CD4-positive, alpha-beta T cell (primary cell): ENCODE data around the gene CD226. TPM values are rescaled to one million over a fixed set of nuclear protein-coding genes. Genes with fewer than 3 reads are reported as not detected.
"Not testable (repeated sequence)": the region's sequence is repeated elsewhere in the genome, so short reads cannot be mapped to it uniquely, and the experiment has no call there.

Experiments used
- ATAC-seq: fragments of 200-7000 bp; cut with Tn5 transposase; one replicate; pipeline ENCODE4 v1.10.0; 2022; ENCODE audit warnings: mild to moderate bottlenecking; ENCODE audit not compliant: poor library complexity
- CTCF ChIA-PET: fragments of 350-600 bp; sonication (Branson Sonifier 250); formaldehyde crosslinking; loops from one replicate; lab custom pipeline; 2021; ENCODE audit warnings: antibody characterized with exemption, inconsistent platforms; lab: Charles Lee
- POLR2A ChIA-PET: fragments of 350-600 bp; sonication (Branson Sonifier 250); formaldehyde crosslinking; loops from one replicate; lab custom pipeline; 2021; ENCODE audit warnings: antibody characterized with exemption, inconsistent platforms; lab: Charles Lee
- DNase-seq, 14 experiments: peaks; one replicate each; pipeline ENCODE4 v3.0.0-alpha.2; 2013 to 2020; ENCODE audit warnings: mixed read lengths in 2 of 14
- H3K27ac ChIP-seq, 2 donors: one replicate each; pipeline versions ENCODE4 v1.5.1 to v1.7.0; 2013; ENCODE audit warnings: low read length in 2 of 2, low read depth in 1 of 2, mild to moderate bottlenecking in 1 of 2
- H3K27me3 ChIP-seq, 2 experiments: 1 replicate in 1 of 2; 2 replicates in 1 of 2; pipeline versions ENCODE4 v1.6.1 to v1.7.0; 2013; ENCODE audit warnings: low read length in 2 of 2, control low read depth in 1 of 2, mild to moderate bottlenecking in 1 of 2, moderate library complexity in 1 of 2; ENCODE audit not compliant: insufficient read depth in 2 of 2, control insufficient read depth in 1 of 2
- H3K36me3 ChIP-seq: one replicate; pipeline ENCODE4 v1.6.1; 2013; ENCODE audit warnings: low read length, control low read depth; ENCODE audit not compliant: insufficient read depth
- H3K4me1 ChIP-seq: one replicate; pipeline ENCODE4 v1.6.1; 2013; ENCODE audit warnings: low read length, control low read depth; ENCODE audit not compliant: insufficient read depth
- H3K4me3 ChIP-seq: one replicate; pipeline ENCODE4 v1.5.1; 2013; ENCODE audit warnings: mild to moderate bottlenecking, low read length, moderate library complexity
- H3K9me3 ChIP-seq, 2 experiments: 1 replicate in 1 of 2; 2 replicates in 1 of 2; pipeline versions ENCODE4 v1.6.1 to v1.7.0; 2013; ENCODE audit warnings: low read length in 2 of 2, mild to moderate bottlenecking in 2 of 2, control low read depth in 1 of 2, moderate library complexity in 1 of 2; ENCODE audit not compliant: control insufficient read depth in 1 of 2, insufficient read depth in 1 of 2
- H3K27ac Mint-ChIP-seq: one replicate; pipeline ENCODE4 v1.8.0; 2020; ENCODE audit warnings: mixed read lengths
- H3K27me3 Mint-ChIP-seq: one replicate; pipeline ENCODE4 v1.8.0; 2021; ENCODE audit warnings: mixed read lengths
- H3K36me3 Mint-ChIP-seq: one replicate; pipeline ENCODE4 v1.8.0; 2021; ENCODE audit warnings: low read depth, mixed read lengths
- H3K4me1 Mint-ChIP-seq: one replicate; pipeline ENCODE4 v1.8.0; 2021; ENCODE audit warnings: low read depth, mixed read lengths
- H3K4me3 Mint-ChIP-seq: one replicate; pipeline ENCODE4 v1.8.0; 2020; ENCODE audit warnings: mild to moderate bottlenecking, mixed read lengths
- H3K9me3 Mint-ChIP-seq: one replicate; pipeline ENCODE4 v1.8.0; 2020; ENCODE audit warnings: mixed read lengths
- CTCF ChIP-seq: fragments of 200-600 bp; IDR thresholded peaks from one replicate; pipeline ENCODE4 v1.8.0; 2022; ENCODE audit warnings: antibody characterized with exemption, mild to moderate bottlenecking
- intact Hi-C, 2 experiments: fragments of 100-400 bp; cut with DNase I in 1 of 2; cut with micrococcal nuclease in 1 of 2; formaldehyde crosslinking; loops; one replicate each; pipeline versions ENCODE4 v1.15.1 to v1.9.0; 2023 to 2025; cut with DNase I, micrococcal nuclease
- total RNA-seq, 174 experiments: library from RNA in 2 of 174; stranded (reverse) in 2 of 174; gene quantifications; one replicate each; pipeline ENCODE4 v1.2.3 and lab custom pipeline; 2021 to 2026

Gene CD226
- total RNA-seq, 2 experiments from 2014 or later: 74.0 to 74.8 TPM

GRCh38 chr18:69906765-69907164 lies 40.9 kb downstream of the CD226 start:
- CTCF ChIA-PET: interaction anchor here (1.3 kb wide), 1 partner anchor 53 kb away, joined by 3 read pairs; no protein-coding TSS in a partner anchor
- no peaks in the 10 kb centered on the region for H3K9me3 ChIP-seq
- ATAC-seq (no peak), DNase-seq (no peak)
- peaks cover 31% of the 10 kb centered on the region for H3K36me3 ChIP-seq
- no peak overlapping the region for H3K4me3 Mint-ChIP-seq
- H3K27me3 ChIP-seq: no peaks in the 10 kb centered on the region
- H3K27ac Mint-ChIP-seq: peak overlapping the region; percentile 69
- H3K27ac ChIP-seq: no peak overlapping the region
- no peaks in the 10 kb centered on the region for H3K27me3 Mint-ChIP-seq
- POLR2A ChIA-PET: interaction anchor here (3.2 kb wide), 1 partner anchor 8 kb away, joined by 16 read pairs; no protein-coding TSS in a partner anchor
- H3K4me1 ChIP-seq: peaks cover 13% of the 10 kb centered on the region
- TF ChIP-seq CTCF: no peak
- no peaks in the 10 kb centered on the region for H3K9me3 Mint-ChIP-seq
- H3K36me3 Mint-ChIP-seq: peaks cover 87% of the 10 kb centered on the region
- intact Hi-C loops: no loop called here
- no peak overlapping the region for H3K4me3 ChIP-seq
- H3K4me1 Mint-ChIP-seq: peaks cover 74% of the 10 kb centered on the region

GRCh38 chr18:69900941-69901340 lies 46.7 kb downstream of the CD226 start:
- Mint-ChIP-seq H3K27ac (peak overlapping the region; percentile 54), H3K4me1 (peaks cover 81% of the 10 kb centered on the region), H3K9me3 (no peaks in the 10 kb centered on the region), H3K4me3 (no peak overlapping the region), H3K27me3 (no peaks in the 10 kb centered on the region), H3K36me3 (peaks cover 73% of the 10 kb centered on the region)
- H3K36me3 ChIP-seq: peaks cover 16% of the 10 kb centered on the region
- intact Hi-C loops: loop anchor here in 1 of 2 experiments (5.0 kb wide), 1 partner anchor 41 kb away; no protein-coding TSS in a partner anchor
- ChIA-PET CTCF (no interaction called here), POLR2A (no interaction called here)
- no peak for ATAC-seq
- no peak overlapping the region for H3K4me3 ChIP-seq
- no peak overlapping the region for H3K27ac ChIP-seq
- peaks cover 24% of the 10 kb centered on the region for H3K4me1 ChIP-seq
- peak in 2 of 14 experiments; percentile 25 to 34 for DNase-seq
- H3K9me3 ChIP-seq: no peaks in the 10 kb centered on the region
- H3K27me3 ChIP-seq: no peaks in the 10 kb centered on the region
- no peak for TF ChIP-seq CTCF

- H3K4me3 Mint-ChIP-seq: peak overlapping the region; percentile 72
- H3K36me3 Mint-ChIP-seq: peaks cover 75% of the 10 kb centered on the region
- POLR2A ChIA-PET: interaction anchor here (1.0 to 2.6 kb wide), 9 partner anchors 9 to 69 kb away, joined by 3 to 31 read pairs (median 7); partner anchors contain the start of gene CD226
- H3K27me3 Mint-ChIP-seq, ATAC-seq, H3K9me3 ChIP-seq, H3K27me3 ChIP-seq, DNase-seq, H3K4me3 ChIP-seq, H3K9me3 Mint-ChIP-seq: not testable (repeated sequence)
- peaks cover 80% of the 10 kb centered on the region for H3K4me1 Mint-ChIP-seq
- Histone ChIP-seq H3K27ac (peak overlapping the region in 1 of 2 donors; percentile 34), H3K36me3 (peaks cover 27% of the 10 kb centered on the region), H3K4me1 (peaks cover 36% of the 10 kb centered on the region)
- intact Hi-C loops: loop anchor here in 1 of 2 experiments (2.0 kb wide), 1 partner anchor 57 kb away; no protein-coding TSS in a partner anchor
- peak overlapping the region; percentile 86 for H3K27ac Mint-ChIP-seq
- CTCF ChIA-PET: interaction anchor here (1.2 to 1.6 kb wide), 5 partner anchors 9 to 60 kb away, joined by 3 to 5 read pairs (median 3); no protein-coding TSS in a partner anchor
These were observed 48.3 kb downstream of the CD226 start for GRCh38 chr18:69899154-69899923.
